ENCODE data around the gene GTF2A1L.

DNA sequence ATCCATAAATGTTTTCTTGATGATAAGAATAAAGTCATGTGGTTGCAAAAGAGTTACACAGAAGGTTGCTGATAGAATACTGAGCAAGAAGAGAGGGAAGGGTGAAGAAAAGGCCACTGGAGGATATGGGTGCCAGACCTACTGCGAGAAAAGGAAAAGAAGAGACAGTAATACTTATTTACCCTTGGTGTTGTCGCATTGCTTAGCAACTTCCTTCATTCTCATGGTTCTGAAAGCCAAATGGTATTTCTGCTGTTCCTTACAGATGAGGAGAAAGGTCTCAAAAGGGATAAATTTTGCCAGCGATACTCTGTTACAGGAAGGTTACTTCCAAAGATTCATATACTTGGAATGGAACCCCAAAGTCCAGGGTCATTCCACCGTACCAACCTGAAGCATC, 75.4 kb downstream of the GTF2A1L start:
- TF ChIP-seq, protein P1, sequence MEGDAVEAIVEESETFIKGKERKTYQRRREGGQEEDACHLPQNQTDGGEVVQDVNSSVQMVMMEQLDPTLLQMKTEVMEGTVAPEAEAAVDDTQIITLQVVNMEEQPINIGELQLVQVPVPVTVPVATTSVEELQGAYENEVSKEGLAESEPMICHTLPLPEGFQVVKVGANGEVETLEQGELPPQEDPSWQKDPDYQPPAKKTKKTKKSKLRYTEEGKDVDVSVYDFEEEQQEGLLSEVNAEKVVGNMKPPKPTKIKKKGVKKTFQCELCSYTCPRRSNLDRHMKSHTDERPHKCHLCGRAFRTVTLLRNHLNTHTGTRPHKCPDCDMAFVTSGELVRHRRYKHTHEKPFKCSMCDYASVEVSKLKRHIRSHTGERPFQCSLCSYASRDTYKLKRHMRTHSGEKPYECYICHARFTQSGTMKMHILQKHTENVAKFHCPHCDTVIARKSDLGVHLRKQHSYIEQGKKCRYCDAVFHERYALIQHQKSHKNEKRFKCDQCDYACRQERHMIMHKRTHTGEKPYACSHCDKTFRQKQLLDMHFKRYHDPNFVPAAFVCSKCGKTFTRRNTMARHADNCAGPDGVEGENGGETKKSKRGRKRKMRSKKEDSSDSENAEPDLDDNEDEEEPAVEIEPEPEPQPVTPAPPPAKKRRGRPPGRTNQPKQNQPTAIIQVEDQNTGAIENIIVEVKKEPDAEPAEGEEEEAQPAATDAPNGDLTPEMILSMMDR (conservative IDR thresholded peaks at IDR 0.05; ENCODE audit: low read length): no peak
- no peak for TF ChIP-seq EZH2phosphoT487 (IDR thresholded peaks at IDR 0.05; ENCODE audit: borderline replicate concordance, low read depth, low read length)
